Non-pigmented ciliary epithelial cell (primary cell): ENCODE measurements around the gene ATP9A.
"Not testable (repeated sequence)": the region's sequence is repeated elsewhere in the genome, so short reads cannot be mapped to it uniquely, and the experiment has no call there.

ENCODE experiments used
- DNase-seq: peaks from one replicate; pipeline ENCODE4 v3.0.0-alpha.2; 2010; ENCODE audit warnings: low read depth

Gene ATP9A

DNA sequence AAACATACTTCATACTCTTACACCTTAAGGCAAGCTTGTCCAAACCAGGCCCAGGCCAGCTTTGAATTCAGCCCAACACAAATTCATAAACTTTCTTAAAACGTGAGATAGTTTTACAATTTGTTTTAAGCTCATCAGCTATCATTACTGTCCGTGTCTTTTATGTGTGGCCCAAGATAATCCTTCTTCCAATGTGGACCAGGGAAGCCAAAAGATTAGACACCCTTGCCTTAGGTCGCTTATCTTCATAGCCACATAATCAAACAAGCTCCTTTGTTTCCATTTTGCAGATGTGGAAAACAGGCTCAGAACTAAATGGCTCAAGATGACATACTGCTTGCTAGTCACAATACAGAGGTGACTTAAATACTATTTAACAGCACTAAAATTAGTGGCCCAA lies 28.1 kb upstream of the ATP9A start:
- no peak for DNase-seq

DNA sequence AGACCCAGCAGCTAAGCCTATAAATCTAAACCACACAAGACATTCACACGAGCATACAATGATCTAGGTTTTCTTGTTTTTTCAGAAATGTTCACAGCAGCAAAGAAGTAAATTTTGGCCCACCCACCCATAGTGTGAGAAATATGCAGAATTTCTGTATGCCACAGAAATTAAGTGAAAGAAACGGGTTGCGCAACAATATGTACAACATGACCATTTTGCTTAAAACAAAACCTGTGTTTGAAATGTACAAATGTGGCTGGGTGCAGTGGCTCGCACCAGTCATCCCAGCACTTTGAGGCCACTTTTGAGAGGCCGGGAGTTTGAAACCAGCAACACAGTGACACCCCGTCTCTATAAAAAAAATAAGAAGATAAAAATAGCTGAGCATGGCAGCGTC lies 24.8 kb upstream of the ATP9A start:
- DNase-seq, result no peak

DNA sequence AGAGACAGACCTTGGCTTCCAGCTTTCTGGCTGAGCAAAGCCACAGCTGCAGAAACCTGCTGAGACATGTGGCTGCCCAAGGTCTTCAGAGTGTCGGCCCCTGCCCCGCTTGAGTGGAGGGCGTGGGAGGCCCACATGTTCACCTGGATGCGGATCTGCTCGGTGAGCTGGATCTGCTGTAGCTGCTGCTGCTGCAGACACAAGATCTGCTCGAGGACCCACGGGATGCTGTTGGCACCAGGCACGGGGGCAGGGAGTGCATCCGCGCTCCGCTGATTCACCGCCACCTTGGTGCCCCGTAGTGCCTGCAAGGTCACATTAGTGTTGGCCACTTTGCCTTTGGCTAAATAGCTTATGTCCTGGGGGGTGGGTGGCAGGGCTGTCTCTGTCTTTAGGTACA lies 23.4 kb upstream of the ATP9A start:
- no peak for DNase-seq

DNA sequence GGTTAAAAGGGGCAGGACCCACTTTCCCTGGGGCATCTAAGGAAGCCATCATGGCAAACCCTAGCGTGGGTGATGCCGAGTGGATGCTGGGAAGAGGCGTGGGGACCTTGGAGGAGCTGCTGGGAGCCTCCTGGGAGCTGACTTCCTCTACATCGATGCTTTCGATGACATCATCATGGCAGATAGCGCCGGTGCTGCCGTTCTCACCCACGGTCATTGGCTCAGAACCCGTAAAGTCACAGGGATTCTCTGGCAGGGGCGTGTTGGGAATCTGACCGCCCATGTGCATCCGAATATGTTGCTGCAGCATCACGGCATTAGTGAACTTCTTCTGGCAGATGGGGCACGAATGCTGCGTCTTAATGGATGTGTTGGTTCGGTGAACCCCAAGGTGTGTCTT lies 22.1 kb upstream of the ATP9A start:
- DNase-seq, result no peak

DNA sequence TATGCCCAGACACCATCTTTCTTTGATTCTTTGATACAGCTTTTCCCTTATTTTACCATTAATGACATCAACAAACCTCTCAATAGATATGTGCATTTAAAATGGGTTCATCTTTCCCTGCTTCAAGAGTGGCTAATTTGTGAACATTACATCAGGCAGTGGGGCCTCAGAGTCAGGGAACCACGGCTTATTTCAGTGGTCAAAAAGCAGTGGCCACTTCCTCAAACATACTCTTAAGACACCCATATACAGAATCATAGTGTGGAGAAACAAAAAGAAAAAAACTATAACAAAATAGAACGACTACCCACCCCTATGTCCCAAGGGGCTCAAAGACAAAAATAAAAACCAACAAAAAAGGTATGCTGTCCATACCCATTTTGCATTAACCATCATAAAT lies 21.2 kb upstream of the ATP9A start:
- DNase-seq, result no peak

DNA sequence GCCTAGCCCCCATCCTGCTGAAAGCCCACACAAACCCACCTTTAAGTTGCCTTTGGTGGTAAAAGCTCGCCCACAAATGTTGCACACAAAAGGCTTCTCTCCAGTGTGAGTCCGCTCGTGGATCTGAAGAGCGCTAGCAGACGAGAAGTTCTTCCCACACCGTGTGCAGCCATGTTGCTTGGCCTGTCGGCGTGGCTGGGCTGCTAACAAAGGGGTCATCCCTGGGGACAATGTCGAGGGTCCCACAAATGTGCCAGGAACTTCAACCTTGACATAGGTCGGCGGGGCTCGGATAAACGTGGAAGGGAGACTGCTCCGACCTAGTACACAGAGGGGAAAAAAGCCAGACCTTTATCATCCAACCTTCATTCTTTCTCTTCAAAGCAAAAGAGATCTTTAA lies 20.6 kb upstream of the ATP9A start:
- no peak for DNase-seq

DNA sequence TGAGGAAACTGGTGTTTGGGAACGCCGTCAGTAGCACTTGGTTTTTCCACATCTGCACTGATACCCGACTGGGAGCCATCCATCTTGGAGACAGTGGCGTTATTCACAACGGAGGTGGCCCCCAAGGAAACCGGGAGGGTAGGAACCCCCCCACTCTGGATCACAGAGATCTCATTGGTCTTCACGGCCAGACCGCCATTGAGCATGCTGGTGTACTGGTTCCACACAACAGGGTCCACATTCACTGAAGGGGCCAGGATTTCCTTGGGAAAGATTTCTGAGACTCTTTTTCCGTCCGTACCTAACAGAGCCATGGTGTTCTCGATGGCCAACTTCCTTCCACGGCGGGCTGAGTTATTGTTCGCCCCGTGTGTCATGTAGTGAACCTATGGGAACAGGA lies 16.1 kb upstream of the ATP9A start:
- no peak for DNase-seq

DNA sequence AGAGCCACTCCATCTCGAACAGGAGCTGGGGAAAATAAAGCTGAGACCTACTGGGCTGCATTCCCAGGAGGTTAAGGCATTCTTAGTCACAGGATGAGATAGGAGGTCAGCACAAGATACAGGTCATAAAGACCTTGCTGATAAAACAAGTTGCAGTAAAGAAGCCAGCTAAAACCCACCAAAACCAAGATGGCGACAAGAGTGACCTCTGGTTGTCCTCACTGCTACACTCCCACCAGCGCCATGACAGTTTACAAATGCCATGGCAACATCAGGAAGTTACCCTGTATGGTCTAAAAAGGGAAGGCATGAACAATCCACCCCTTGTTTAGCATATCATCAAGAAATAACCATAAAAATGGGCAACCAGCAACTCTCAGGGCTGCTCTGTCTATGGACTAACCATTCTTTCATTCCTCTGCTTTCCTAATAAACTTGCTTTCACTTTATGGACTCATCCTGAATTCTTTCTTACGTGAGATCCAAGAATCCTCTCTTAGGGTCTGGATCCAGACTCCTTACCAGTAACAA lies 10.1 kb upstream of the ATP9A start:
- not testable (repeated sequence) for DNase-seq

DNA sequence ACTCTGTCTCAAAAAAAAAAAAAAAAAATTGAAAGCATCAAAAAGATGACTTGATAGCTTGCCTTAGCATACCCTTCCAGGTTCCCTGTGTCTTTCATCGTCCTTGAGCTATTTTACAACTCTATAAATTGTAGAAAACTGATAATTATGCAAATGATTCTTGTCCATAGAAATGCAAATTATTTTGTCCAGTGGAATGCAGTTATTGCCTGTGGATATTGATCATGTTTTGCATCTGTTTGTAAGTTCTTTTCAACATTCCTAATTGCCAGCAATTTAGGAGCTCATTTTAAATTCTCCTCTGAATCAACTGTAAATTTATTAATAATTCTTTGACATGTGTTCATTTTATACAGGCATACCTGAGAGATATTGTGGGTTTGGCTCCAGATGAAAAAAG lies 7.1 kb upstream of the ATP9A start:
- no peak for DNase-seq

DNA sequence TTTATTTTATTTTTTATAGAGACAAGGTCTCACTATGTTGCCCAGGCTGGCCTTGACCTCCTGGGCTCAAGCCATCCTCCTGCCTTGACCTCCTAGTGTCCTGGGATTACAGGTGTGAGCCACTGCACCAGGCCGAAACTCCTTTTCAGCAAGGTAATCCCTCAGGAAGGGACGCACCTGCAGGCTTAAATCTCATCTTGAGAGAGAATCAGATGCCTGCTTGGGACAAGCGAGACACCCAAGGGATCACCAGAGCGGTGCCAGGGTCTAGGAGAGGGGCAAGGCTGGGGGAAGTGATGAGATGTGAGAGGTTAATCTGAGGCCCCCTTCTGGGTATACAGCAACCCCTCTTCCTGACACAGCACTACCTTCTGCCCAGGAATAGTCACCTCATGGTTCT lies 4.0 kb upstream of the ATP9A start:
- DNase-seq, result no peak

DNA sequence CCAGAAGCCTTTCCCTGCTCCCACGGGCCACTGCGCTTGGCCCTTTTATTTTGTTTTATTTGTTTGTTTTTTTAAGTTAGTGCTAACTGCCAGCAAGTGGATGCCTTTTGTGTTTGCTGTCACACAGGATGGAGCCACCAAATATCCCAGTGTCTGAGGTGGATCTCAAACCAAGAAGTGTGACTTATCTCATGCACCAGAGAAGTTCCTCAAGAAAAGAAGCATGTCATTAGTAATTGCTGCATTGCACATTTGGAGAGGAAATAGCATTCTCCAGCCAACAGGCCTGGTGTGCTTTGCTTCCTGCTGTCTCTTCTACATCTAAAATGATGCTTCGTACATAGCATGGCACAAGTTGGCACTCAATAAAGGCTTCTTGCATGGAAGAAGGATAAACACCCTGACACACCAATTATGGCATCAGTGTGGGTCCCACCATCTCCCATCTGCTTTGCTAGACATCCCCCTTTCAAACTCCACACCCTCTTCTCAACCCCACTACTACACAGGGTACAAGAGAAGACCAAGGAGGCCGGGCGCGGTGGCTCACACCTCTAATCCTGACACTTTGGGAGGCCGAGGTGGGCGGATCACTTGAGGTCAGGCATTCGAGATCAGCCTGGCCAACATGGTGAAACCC lies 1.9 kb upstream of the ATP9A start:
- DNase-seq, result no peak

DNA sequence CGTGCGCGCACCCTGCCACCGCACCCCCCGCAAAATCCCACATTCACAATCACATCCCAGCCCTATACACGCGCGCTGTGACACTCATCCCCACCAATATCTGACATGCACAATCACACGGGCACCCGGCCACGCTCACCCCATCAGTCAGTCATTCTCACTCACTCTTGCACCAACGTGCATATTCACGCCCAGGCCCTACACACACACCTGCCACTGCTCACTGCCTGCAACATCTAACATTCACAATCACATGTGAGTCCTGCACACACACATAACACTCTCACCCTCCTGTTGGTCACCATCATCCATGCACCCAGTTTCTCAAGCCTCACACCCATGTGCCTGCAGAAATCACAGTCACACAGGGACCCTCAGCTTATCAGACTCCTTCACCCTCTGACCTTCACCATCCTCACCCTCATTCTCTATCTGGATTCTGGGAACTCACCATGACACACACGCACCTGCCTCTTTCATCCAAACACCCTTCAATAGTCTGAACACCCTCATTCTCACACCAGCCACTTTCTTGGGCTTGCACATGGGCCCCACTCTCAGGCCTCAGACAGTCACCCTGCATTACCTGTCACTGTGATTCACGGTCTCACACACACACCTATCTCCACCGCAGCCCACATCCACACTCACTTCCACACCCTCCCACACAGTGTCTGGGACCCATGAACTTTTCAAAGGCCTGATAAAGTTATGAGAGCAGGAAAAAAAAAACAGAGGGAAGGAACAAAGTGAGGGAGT lies 748 bp upstream of the ATP9A start:
- no peak for DNase-seq

DNA sequence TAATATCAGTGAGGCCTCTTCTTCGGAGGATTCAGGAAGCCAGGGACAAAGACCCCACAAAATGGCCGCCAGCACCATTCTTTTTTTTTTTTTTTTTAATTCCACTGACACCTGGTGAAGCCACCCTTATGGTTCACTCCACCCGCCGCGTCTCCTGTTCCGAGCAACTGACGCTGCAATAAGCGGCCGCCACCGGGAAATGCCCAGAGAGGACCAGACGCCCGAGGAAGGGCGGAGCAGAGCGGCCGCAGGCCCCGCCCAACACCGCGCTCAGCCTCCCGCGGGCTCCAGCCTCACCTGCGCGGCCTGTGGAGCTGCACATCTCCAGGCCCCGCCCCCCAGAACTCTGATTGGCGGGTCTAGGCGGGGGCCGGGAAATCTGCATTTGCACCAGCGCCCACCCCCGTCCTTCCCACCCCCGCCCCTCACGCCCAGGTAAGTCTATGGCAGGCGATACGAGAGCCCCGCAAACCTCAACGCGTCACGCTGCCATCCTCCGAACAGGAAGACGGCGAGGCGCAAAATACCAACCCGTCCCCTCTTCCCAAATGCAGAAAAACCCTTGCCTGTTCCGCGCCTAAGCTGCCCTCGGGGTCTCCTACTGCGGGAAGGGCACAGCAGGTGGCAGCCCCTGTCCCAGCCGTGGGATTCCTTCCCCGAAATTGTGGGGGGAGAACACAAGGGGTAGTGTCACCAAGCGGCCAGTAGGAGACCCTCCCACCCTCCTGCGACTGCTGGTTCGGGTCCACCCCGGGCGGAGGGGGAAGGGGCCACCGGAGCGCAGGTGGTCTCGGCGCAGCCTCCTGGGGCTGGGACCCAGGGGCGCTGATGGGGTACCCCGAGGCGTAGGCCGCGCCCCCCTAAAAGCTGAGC lies 960 bp downstream of the ATP9A start:
- no peak for DNase-seq

DNA sequence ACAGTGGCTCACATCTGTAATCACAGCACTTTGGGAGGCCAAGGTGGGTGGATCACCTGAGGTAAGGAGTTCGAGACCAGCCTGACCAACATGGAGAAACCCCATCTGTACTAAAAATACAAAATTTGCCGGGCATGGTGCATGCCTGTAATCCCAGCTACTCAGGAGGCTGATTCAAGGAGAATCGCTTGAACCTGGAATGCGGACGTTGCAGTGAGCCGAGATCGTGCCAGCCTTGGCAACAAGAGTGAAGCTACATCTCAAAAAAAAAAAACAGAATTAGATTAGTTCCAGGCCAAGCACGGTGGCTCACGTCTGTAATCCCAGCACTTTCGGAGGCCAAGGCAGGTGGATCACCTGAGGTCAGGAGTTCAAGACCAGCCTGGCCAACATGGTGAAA lies 2.8 kb downstream of the ATP9A start:
- DNase-seq, result not testable (repeated sequence)

DNA sequence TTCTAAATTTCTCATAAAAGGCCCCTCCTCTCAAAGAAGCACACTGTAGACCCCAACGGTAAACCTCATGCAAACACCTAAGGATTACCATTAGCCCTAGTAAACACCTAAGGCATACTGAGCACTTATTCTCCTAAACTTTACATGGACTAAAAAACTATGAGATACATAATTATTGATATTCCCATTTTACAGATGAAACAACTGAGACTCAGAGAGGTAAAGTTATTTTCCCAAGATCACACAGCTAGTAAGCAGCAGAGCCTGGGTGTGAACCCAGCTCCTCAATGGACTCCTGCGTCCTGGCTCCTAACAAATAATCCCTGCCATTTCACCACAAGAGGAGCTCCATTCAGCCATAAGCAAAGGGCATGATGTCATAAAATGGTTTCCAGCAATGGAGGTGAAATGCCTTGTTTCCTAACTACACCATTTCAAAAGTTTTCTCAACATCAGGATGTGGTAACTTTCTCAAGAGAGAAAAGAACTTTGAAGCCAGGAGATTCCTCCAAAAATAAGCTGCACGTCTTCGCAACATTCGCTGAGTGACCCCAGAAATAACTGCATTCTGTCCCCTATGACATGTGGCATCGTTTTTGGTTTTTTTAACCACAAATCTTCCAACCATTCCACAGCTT lies 4.1 kb downstream of the ATP9A start:
- no peak for DNase-seq

DNA sequence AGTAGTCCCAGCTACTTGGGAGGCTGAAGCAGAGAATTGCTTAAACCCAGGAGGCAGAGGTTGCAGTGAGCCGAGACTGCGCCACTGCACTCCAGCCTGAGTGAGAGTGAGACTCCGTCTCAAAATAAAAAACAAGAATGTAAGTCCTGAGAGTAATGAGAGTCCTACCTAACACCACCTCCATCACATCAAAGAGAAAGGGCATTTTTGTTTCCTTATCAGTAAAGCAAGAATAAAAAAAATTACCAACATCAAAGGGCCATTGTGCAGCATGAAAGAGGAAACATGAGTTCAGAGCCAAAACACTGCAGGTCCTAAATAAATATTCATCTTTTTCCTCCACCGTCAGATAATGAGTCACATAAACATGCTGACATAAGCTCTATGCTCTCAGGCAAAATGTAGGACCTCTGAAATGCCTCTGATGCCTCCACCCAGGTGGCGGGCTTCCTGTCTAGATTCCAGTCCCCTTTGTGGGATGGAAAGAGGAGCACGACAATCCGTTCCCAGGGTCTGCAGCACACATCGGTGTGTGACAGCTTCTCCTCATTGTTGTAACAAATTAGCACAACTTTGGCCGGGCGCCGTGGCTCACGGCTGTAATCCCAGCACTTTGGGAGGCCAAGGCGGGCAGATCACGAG lies 7.2 kb downstream of the ATP9A start:
- DNase-seq, result no peak

DNA sequence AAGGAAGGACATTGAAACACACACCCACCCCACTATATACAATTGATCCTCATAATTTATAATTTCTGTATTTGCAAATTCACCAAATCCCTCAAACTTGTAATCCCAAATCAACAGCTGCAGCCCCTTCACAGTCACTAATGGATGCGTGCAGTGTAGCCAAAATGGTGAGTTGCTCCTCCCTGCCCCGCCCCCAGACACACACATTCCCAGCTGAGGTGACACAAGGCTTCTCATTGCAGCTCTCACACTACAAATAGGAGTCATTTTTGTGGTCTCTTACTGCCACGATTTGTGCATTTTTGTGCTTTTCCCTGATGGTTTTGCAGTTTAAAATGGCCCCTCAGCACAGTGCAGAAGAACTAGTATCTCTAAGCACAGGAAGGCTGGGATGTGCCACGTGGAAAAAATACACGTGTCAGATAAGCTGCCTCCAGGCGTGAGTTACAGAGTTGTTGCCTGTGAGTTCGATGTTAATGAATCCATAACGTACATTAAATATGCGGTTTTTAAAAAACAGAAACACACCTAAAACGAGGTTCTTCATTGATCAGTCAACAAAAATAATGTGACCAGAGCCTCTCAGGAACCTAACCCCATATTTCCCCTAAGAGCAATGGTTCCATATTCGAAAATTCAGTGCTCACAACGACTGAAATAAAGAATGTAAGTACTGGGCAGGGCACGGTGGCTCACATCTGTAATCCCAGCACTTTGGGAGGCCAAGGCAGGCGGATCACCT lies 8.2 kb downstream of the ATP9A start:
- no peak for DNase-seq

DNA sequence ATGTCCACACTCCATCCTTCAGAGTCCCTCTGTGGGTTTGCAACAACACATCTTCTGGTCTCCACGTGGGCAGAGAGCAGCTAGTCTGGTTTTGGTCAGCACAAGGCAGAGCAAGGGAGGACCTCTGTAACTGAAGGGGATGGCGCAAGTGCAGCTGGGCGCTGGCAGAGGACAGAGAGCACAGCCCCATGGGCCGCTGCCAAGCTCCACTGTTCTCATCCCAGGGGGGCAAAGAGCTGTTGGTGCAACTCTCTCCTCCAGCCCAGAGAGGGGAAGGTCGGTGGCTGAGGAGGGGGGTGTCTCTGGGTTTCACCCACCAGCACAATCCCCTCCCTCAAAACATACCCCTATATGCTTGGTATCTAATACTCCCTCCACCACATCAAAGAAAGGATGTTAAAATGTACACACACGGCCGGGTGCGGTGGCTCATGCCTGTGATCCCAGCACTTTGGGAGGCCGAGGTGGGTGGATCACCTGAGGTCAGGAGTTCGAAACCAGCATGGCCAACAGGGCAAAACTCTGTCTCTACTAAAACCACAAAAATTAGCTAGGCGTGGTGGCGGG lies 9.1 kb downstream of the ATP9A start:
- DNase-seq, result no peak

DNA sequence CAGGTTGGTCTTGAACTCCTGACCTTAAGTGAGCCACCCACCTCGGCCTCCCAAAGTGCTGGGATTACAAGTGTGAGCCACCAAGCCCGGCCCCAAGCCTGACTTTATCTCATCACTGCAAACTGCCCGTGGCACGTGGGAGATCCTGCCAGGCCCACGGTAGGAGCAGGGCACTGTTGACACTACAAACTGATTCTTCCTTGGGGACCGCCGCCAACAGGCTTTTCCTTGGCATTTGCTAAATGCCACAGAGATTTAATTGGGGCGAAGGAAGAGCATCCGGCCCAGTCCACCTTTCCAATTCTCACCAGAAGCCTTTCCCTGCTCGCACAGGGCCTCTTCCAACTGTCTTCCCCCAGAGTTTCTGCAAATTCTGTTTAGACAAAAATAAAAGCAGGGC lies 11.0 kb downstream of the ATP9A start:
- DNase-seq, result no peak

DNA sequence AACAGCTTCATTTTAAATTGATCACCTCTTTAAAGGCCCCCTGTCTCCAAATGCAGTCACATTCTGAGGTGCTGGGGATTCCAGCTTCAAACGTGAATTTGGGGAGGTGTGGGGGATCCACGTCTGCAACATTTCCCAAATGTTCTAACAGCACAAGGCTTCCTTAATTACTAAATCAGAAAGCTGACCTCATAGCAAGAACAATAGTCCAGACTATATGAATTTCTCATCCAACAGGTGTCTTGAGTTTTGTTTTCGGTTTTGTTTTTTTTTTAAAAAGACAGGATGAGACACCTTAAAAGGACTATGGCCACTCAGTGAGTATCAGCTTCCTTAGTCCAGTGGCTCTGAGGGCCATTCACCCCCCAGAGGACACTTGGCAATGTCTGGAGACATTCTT lies 11.5 kb downstream of the ATP9A start:
- no peak for DNase-seq

DNA sequence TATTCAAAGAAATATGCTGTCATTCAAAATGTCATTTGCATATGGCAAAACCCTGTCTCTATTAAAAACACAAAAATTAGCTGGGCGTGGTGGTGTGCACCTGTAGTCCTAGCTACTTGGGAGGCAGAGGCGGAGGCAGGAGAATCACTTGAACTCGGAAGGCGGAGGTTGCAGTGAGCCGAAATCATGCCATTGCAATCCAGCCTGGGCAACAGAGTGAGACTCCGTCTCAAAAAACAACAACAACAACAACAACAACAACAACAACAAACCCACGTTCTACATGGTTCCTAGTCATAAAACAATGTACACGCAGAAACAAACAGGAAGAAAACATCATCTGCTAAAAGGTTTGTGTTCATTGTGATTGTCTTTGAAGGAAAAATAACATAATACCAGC lies 15.0 kb downstream of the ATP9A start:
- DNase-seq, result not testable (repeated sequence)
